T47D (cell line): ENCODE data around the gene RNF217.

Source experiments
- DNase-seq, 2 experiments: peaks; one replicate each; pipeline versions ENCODE4 v3.0.0 to v3.0.0-alpha.2; 2011 to 2012; ENCODE audit warnings: low read depth in 1 of 2, low spot score in 1 of 2
- JUND ChIP-seq: IDR thresholded peaks from 2 replicates; pipeline ENCODE4 v1.6.1; 2012; ENCODE audit warnings: low read depth
- in situ Hi-C: cut with HindIII; loops from 2 replicates; pipeline ENCODE4 v1.10.0; 2016; ENCODE audit warnings: low sequenced_read_pairs, low pct_unique_long_range_greater_than_20kb

The RNF217 gene

GRCh38 chr6:124967444-124967843, 5.2 kb downstream of the RNF217 start:
- in situ Hi-C loops = no loop called here
- TF ChIP-seq JUND = no peak
- no peak for DNase-seq

GRCh38 chr6:124968401-124968800, 6.2 kb downstream of the RNF217 start:
- DNase-seq = no peak
- no peak for TF ChIP-seq JUND
- in situ Hi-C loops = no loop called here

- no peak for TF ChIP-seq JUND
- no peak for DNase-seq
- in situ Hi-C loops = no loop called here
These were observed 8.0 kb downstream of the RNF217 start for GRCh38 chr6:124970243-124970642.

GRCh38 chr6:124970763-124971162, 8.5 kb downstream of the RNF217 start:
- TF ChIP-seq JUND = no peak
- DNase-seq = no peak
- in situ Hi-C loops = no loop called here

GRCh38 chr6:124973780-124974179, 11.5 kb downstream of the RNF217 start:
- in situ Hi-C loops = no loop called here
- no peak for DNase-seq
- no peak for TF ChIP-seq JUND

- in situ Hi-C loops = no loop called here
- TF ChIP-seq JUND = no peak
- no peak for DNase-seq
These were observed 12.6 kb downstream of the RNF217 start for GRCh38 chr6:124974771-124975377.

GRCh38 chr6:124977067-124977908, 15.1 kb downstream of the RNF217 start:
- no peak for TF ChIP-seq JUND
- in situ Hi-C loops = no loop called here
- no peak for DNase-seq

- in situ Hi-C loops = no loop called here
- no peak for DNase-seq
- no peak for TF ChIP-seq JUND
These were observed 16.4 kb downstream of the RNF217 start for GRCh38 chr6:124978451-124979293.

- TF ChIP-seq JUND = no peak
- in situ Hi-C loops = no loop called here
- no peak for DNase-seq
These were observed 17.0 kb downstream of the RNF217 start for GRCh38 chr6:124979294-124979678.

GRCh38 chr6:124982669-124983068, 20.4 kb downstream of the RNF217 start:
- in situ Hi-C loops = no loop called here
- no peak for DNase-seq
- TF ChIP-seq JUND = no peak

GRCh38 chr6:124983383-124984083, 21.3 kb downstream of the RNF217 start:
- DNase-seq = no peak
- no peak for TF ChIP-seq JUND
- in situ Hi-C loops = no loop called here

GRCh38 chr6:124984668-124985338, 22.6 kb downstream of the RNF217 start:
- TF ChIP-seq JUND = no peak
- in situ Hi-C loops = no loop called here
- no peak for DNase-seq
